H1 (cell line): ENCODE data around the gene LRRTM3. TPM values are rescaled to one million over a fixed set of nuclear protein-coding genes. Genes with fewer than 3 reads are reported as not detected.

Experiments
- CTCF ChIA-PET: fragments of 300-600 bp; sonication (Branson Sonifier 250); formaldehyde crosslinking; loops from one replicate; lab custom pipeline; 2021; ENCODE audit not compliant: partially characterized antibody; lab: Charles Lee
- POLR2A ChIA-PET: fragments of 300-600 bp; sonication (Branson Sonifier 250); formaldehyde crosslinking; loops from one replicate; lab custom pipeline; 2021; ENCODE audit warnings: inconsistent platforms; ENCODE audit not compliant: partially characterized antibody; lab: Charles Lee
- DNase-seq, 2 experiments: peaks; one replicate each; pipeline versions ENCODE4 v3.0.0 to v3.0.0-alpha.2; 2010 to 2022; ENCODE audit warnings: low spot score in 2 of 2, low read depth in 1 of 2, mixed read lengths in 1 of 2
- FAIRE-seq: peaks from 2 replicates; lab custom pipeline; 2011; peaks lifted over from hg19 to GRCh38; lab: Jason Lieb, UNC
- H2AFZ ChIP-seq: 2 replicates; pipeline ENCODE4 v1.8.1; 2012; ENCODE audit warnings: low read length, inconsistent platforms
- H2AK5ac ChIP-seq: 2 replicates; pipeline ENCODE4 v1.6.1; 2013; ENCODE audit warnings: low read depth, low read length
- H2BK120ac ChIP-seq: replicated peaks from 2 replicates; pipeline ENCODE3; 2013; ENCODE audit warnings: low read depth, low read length, inconsistent platforms
- H2BK12ac ChIP-seq: 2 replicates; pipeline ENCODE4 v1.6.1; 2013; ENCODE audit warnings: low read depth, low read length
- H2BK15ac ChIP-seq: 2 replicates; pipeline ENCODE4 v1.6.1; 2013; ENCODE audit warnings: low read length
- H2BK20ac ChIP-seq: 2 replicates; pipeline ENCODE4 v1.6.1; 2013; ENCODE audit warnings: low read length
- H2BK5ac ChIP-seq: 2 replicates; pipeline ENCODE4 v1.6.1; 2013; ENCODE audit warnings: low read depth, low read length
- H3K14ac ChIP-seq: 2 replicates; pipeline ENCODE4 v1.6.1; 2013; ENCODE audit warnings: inconsistent platforms; ENCODE audit not compliant: insufficient read length
- H3K18ac ChIP-seq: 2 replicates; pipeline ENCODE4 v1.6.1; 2013; ENCODE audit warnings: low read length; ENCODE audit errors: extremely low read depth
- H3K23ac ChIP-seq: 2 replicates; pipeline ENCODE4 v1.6.1; 2013; ENCODE audit warnings: inconsistent platforms; ENCODE audit not compliant: insufficient read length
- H3K23me2 ChIP-seq: 2 replicates; pipeline ENCODE4 v1.6.1; 2013; ENCODE audit warnings: low read depth, low read length
- H3K27ac ChIP-seq: 2 replicates; pipeline ENCODE4 v1.6.1; 2011; ENCODE audit warnings: low read depth, low read length, inconsistent platforms
- H3K27me3 ChIP-seq, 4 experiments: replicated peaks in 1 of 4; 1 replicate in 1 of 4; 2 replicates in 3 of 4; pipeline versions ENCODE4 v1.6.1 to v1.8.1; 2011 to 2013; ENCODE audit warnings: low read length in 3 of 4, mild to moderate bottlenecking in 3 of 4, inconsistent platforms in 2 of 4, mixed read lengths in 2 of 4, moderate library complexity in 1 of 4; ENCODE audit not compliant: control insufficient read depth in 3 of 4, insufficient read depth in 3 of 4; ENCODE audit errors: extremely low read depth in 1 of 4
- H3K36me3 ChIP-seq, 4 experiments: 2 replicates each; pipeline versions ENCODE4 v1.6.1 to v1.8.1; 2011 to 2013; ENCODE audit warnings: mild to moderate bottlenecking in 4 of 4, low read length in 3 of 4, moderate library complexity in 2 of 4, control low read depth in 1 of 4, inconsistent platforms in 1 of 4; ENCODE audit not compliant: insufficient read depth in 4 of 4, control insufficient read depth in 2 of 4
- H3K4ac ChIP-seq: replicated peaks from 2 replicates; pipeline ENCODE3; 2013; ENCODE audit warnings: low read length, low read depth, mixed read lengths, inconsistent platforms; ENCODE audit not compliant: insufficient read length
- H3K4me1 ChIP-seq, 4 experiments: replicated peaks in 1 of 4; 1 replicate in 1 of 4; 2 replicates in 3 of 4; pipeline versions ENCODE4 v1.6.1 to v1.8.1; 2011 to 2013; ENCODE audit warnings: low read length in 3 of 4, inconsistent platforms in 2 of 4, mixed read lengths in 1 of 4; ENCODE audit not compliant: insufficient read depth in 4 of 4, control insufficient read depth in 3 of 4
- H3K4me2 ChIP-seq, 2 experiments: 2 replicates each; pipeline versions ENCODE4 v1.6.1 to v1.8.1; 2011 to 2013; ENCODE audit warnings: low read depth in 2 of 2, low read length in 2 of 2, control low read depth in 1 of 2, inconsistent platforms in 1 of 2, mild to moderate bottlenecking in 1 of 2; ENCODE audit not compliant: insufficient read depth in 1 of 2
- H3K4me3 ChIP-seq, 4 experiments: fragments of 200-600, 300-600 bp in 1 of 4; sonication (generic), shearing (Covaris generic), sonication (Bioruptor Twin) in 1 of 4; 2 replicates each; pipeline versions ENCODE4 v1.5.1 to v1.8.1; 2011 to 2016; ENCODE audit warnings: low read length in 4 of 4, low read depth in 3 of 4, control low read depth in 2 of 4, inconsistent platforms in 2 of 4, mild to moderate bottlenecking in 2 of 4, mixed read lengths in 1 of 4, moderate library complexity in 1 of 4; ENCODE audit not compliant: insufficient read depth in 2 of 4; ENCODE audit errors: extremely low read depth in 1 of 4
- H3K56ac ChIP-seq: replicated peaks from 2 replicates; pipeline ENCODE3; 2013; ENCODE audit warnings: low read depth, mild to moderate bottlenecking, mixed read lengths, low read length, inconsistent platforms; ENCODE audit not compliant: insufficient read length
- H3K79me1 ChIP-seq: 2 replicates; pipeline ENCODE4 v1.6.1; 2013; ENCODE audit warnings: low read depth, low read length, control low read depth
- H3K79me2 ChIP-seq, 2 experiments: 2 replicates each; pipeline versions ENCODE4 v1.6.1 to v1.8.1; 2012 to 2013; ENCODE audit warnings: low read length in 2 of 2, mild to moderate bottlenecking in 2 of 2, inconsistent platforms in 1 of 2; ENCODE audit not compliant: insufficient read depth in 2 of 2, control insufficient read depth in 1 of 2
- H3K9ac ChIP-seq, 4 experiments: replicated peaks in 1 of 4; 1 replicate in 1 of 4; 2 replicates in 3 of 4; pipeline versions ENCODE4 v1.6.1 to v1.8.1; 2011 to 2013; ENCODE audit warnings: low read depth in 3 of 4, low read length in 3 of 4, control low read depth in 2 of 4, mild to moderate bottlenecking in 2 of 4, moderate library complexity in 2 of 4, inconsistent platforms in 1 of 4; ENCODE audit errors: extremely low read depth in 1 of 4
- H3K9me3 ChIP-seq, 2 experiments: 2 replicates each; pipeline versions ENCODE4 v1.6.1 to v1.8.1; 2012 to 2013; ENCODE audit warnings: mild to moderate bottlenecking in 2 of 2, moderate library complexity in 2 of 2, control low read depth in 1 of 2, inconsistent platforms in 1 of 2, low read depth in 1 of 2, low read length in 1 of 2, mixed read lengths in 1 of 2; ENCODE audit not compliant: insufficient read depth in 2 of 2
- H4K20me1 ChIP-seq, 2 experiments: replicated peaks in 1 of 2; 2 replicates each; pipeline versions ENCODE3 to v1.8.1; 2011 to 2013; ENCODE audit warnings: inconsistent platforms in 2 of 2, low read length in 2 of 2, mild to moderate bottlenecking in 1 of 2; ENCODE audit not compliant: insufficient read depth in 2 of 2, control insufficient read depth in 1 of 2
- H4K5ac ChIP-seq: 2 replicates; pipeline ENCODE4 v1.6.1; 2013; ENCODE audit warnings: low read length, low read depth, mixed read lengths, inconsistent platforms; ENCODE audit not compliant: insufficient read length
- H4K8ac ChIP-seq: 2 replicates; pipeline ENCODE4 v1.8.0; 2013; ENCODE audit warnings: mild to moderate bottlenecking, moderate library complexity, low read length, inconsistent platforms; ENCODE audit not compliant: insufficient read depth; ENCODE audit errors: extremely low read depth
- H4K91ac ChIP-seq: replicated peaks from 2 replicates; pipeline ENCODE3; 2013; ENCODE audit warnings: low read length, mixed read lengths, inconsistent platforms; ENCODE audit not compliant: insufficient read length
- CREB1 ChIP-seq: IDR thresholded peaks from 2 replicates; pipeline ENCODE4 v1.6.1; 2012; ENCODE audit warnings: inconsistent platforms
- CTCF ChIP-seq, 3 experiments: IDR thresholded peaks; 1 replicate in 2 of 3; 2 replicates in 1 of 3; pipeline versions ENCODE4 v1.5.1 to v1.6.1; 2011; ENCODE audit warnings: low read length in 3 of 3, mild to moderate bottlenecking in 3 of 3, inconsistent platforms in 2 of 3, low read depth in 1 of 3, moderate library complexity in 1 of 3; ENCODE audit not compliant: insufficient read depth in 1 of 3; ENCODE audit errors: control extremely low read depth in 1 of 3
- HDAC2 ChIP-seq, 2 experiments: fragments of 300-600 bp in 1 of 2; sonication (generic) in 1 of 2; IDR thresholded peaks; 2 replicates each; pipeline ENCODE4 v1.6.1; 2011 to 2012; ENCODE audit warnings: low read depth in 2 of 2, low read length in 2 of 2, mild to moderate bottlenecking in 2 of 2, moderate library complexity in 2 of 2, borderline replicate concordance in 1 of 2, inconsistent platforms in 1 of 2
- HDAC6 ChIP-seq: IDR thresholded peaks from one replicate; pipeline ENCODE4 v1.7.1; 2012; ENCODE audit warnings: low read depth, mild to moderate bottlenecking, inconsistent platforms, low read length, moderate library complexity
- SAP30 ChIP-seq: fragments of 300-600 bp; sonication (generic); IDR thresholded peaks from 2 replicates; pipeline ENCODE4 v1.7.1; 2012; ENCODE audit warnings: low read length, moderate library complexity, mild to moderate bottlenecking, inconsistent platforms; ENCODE audit not compliant: insufficient read depth, insufficient replicate concordance
- SIRT6 ChIP-seq: IDR thresholded peaks from one replicate; pipeline ENCODE4 v1.7.1; 2012; ENCODE audit warnings: low read length, inconsistent platforms
- SP1 ChIP-seq: IDR thresholded peaks from 2 replicates; pipeline ENCODE4 v1.6.1; 2011; ENCODE audit warnings: low read depth, low read length
- SP4 ChIP-seq: IDR thresholded peaks from 2 replicates; pipeline ENCODE4 v1.6.1; 2012; ENCODE audit warnings: low read length, inconsistent platforms
- TAF7 ChIP-seq: optimal IDR thresholded peaks from 2 replicates; pipeline ENCODE3; 2011; ENCODE audit warnings: low read depth, mild to moderate bottlenecking, inconsistent platforms, low read length, moderate library complexity, borderline replicate concordance
- TCF12 ChIP-seq: IDR thresholded peaks from 2 replicates; pipeline ENCODE4 v1.6.1; 2011; ENCODE audit warnings: low read depth, mild to moderate bottlenecking, low read length
- WGBS, 2 experiments: shearing (Covaris generic) in 1 of 2; methylation state at CpG; one replicate each; pipeline versions ENCODE4 v1.1.6 to v1.1.7; 2013 to 2015; ENCODE audit warnings: low lambda C conversion rate in 2 of 2, mixed read lengths in 2 of 2, inconsistent platforms in 1 of 2, low coverage in 1 of 2, missing lambda C conversion rate in 1 of 2; ENCODE audit not compliant: insufficient replicate concordance in 2 of 2, insufficient coverage in 1 of 2, insufficient read length in 1 of 2; ENCODE audit errors: extremely low coverage in 1 of 2, missing lambda C conversion rate in 1 of 2; 5-methylcytosine and 5-hydroxymethylcytosine counted together
- polyA plus RNA-seq, 7 experiments: library from polyadenylated mRNA; depleted of rRNA in 3 of 7; stranded (reverse) in 5 of 7; unstranded in 2 of 7; fragments of >200 nt in 5 of 7; fragments of 200-250 nt in 2 of 7; gene quantifications; 1 replicate in 5 of 7; 2 replicates in 1 of 7; 4 replicates in 1 of 7; pipeline versions ENCODE4 v1.2.1 to v1.2.3, GENCODE V29; 2011 to 2013; ENCODE audit warnings: missing spikeins in 2 of 7, mixed read lengths in 2 of 7
- total RNA-seq: library from RNA; stranded (reverse); fragmentation: NEBNext Ultra II Directional; extraction: Animal tissue kit (Norgen Biotek cat#: 25700); gene quantifications from 2 replicates; pipeline ENCODE4 v1.2.1, GENCODE V29; 2021
- TF ChIP-seq, protein P1 (sequence below): IDR thresholded peaks from 2 replicates; pipeline ENCODE4 v1.6.1; 2012; ENCODE audit warnings: inconsistent platforms

LRRTM3 gene
- total and polyA plus RNA-seq, 2 of the 8 experiments (the other 6 are each of a cell fraction or from before 2014, with no cell fraction given) = 0.33 to 0.48 TPM

DNA sequence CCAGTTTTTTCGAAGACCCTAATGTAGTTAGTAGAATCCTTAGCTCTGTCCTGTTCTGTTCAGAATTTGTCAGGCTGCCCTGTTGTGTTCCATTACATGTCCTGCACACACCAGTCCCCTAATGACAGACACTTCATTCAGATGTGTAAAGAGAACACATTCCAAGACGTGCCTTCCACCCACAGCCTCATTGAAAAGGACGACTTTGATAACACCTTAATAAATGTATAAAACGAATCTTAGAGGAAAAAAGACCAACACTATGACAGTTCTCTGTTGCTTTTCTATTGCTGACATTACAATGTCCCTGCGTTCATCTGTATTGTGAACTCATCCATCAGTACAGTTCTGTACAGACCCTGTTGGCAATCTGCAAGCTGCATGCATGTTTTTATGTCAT, 3.5 kb downstream of the LRRTM3 start:
- peaks cover 3% of the 10 kb centered on the region; the same call in 1 of the 2 replicates for H3K23me2 ChIP-seq
- ChIA-PET POLR2A (no interaction called here), CTCF (interaction anchor here (1.0 to 5.6 kb wide), 6 partner anchors 13 to 1349 kb away, joined by 3 to 33 read pairs (median 4); no protein-coding TSS in a partner anchor)
- no peak overlapping the region for H2BK5ac ChIP-seq
- H2BK20ac ChIP-seq = no peak overlapping the region; the same call in 1 of the 2 replicates
- H3K4me1 ChIP-seq = peaks cover 2 to 16% (median 12%) of the 10 kb centered on the region in 4 experiments
- H2BK12ac ChIP-seq = 0 out of 2 replicates have a peak overlapping the region, but pooled peaks have one; percentile 46
- H3K79me2 ChIP-seq = no peaks in the 10 kb centered on the region
- no peaks in the 10 kb centered on the region for H3K36me3 ChIP-seq
- H3K9ac ChIP-seq = no peak overlapping the region
- H4K91ac ChIP-seq = no peak overlapping the region
- no peak overlapping the region for H3K27ac ChIP-seq
- no peak overlapping the region for H3K56ac ChIP-seq
- 77% methylated on average over 5 of the region's 5 CpGs; no CpG with 5 or more reads in 1 of the 2 experiments for WGBS, 2 experiments
- H3K79me1 ChIP-seq = no peaks in the 10 kb centered on the region
- no peak overlapping the region for H2AK5ac ChIP-seq
- FAIRE-seq = no peak
- no peak overlapping the region for H3K23ac ChIP-seq
- H3K18ac ChIP-seq = no peak overlapping the region
- no peak overlapping the region for H2BK120ac ChIP-seq
- no peaks in the 10 kb centered on the region for H4K20me1 ChIP-seq
- H3K4me3 ChIP-seq = no peak overlapping the region
- H3K9me3 ChIP-seq = no peaks in the 10 kb centered on the region
- no peak overlapping the region for H4K5ac ChIP-seq
- peaks cover 0 to 21% (median 18%) of the 10 kb centered on the region in 4 experiments; a peak in 6 of 7 replicates for H3K27me3 ChIP-seq
- no peak overlapping the region for H3K4ac ChIP-seq
- no peak overlapping the region for H3K14ac ChIP-seq
- H2AFZ ChIP-seq = no peak overlapping the region
- H2BK15ac ChIP-seq = no peak overlapping the region
- DNase-seq = no peak
- H3K4me2 ChIP-seq = peak overlapping the region in 1 of 2 experiments; percentile 97; a peak in 1 of 4 replicates
- no peak overlapping the region for H4K8ac ChIP-seq
- no peak for TF ChIP-seq SIRT6
- TF ChIP-seq SP1 = no peak
- TF ChIP-seq, protein P1, sequence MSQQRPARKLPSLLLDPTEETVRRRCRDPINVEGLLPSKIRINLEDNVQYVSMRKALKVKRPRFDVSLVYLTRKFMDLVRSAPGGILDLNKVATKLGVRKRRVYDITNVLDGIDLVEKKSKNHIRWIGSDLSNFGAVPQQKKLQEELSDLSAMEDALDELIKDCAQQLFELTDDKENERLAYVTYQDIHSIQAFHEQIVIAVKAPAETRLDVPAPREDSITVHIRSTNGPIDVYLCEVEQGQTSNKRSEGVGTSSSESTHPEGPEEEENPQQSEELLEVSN = no peak
- TF ChIP-seq CTCF (IDR thresholded peaks at IDR 0.05; ENCODE audit: control extremely low read depth in 1 of 3, insufficient read depth in 1 of 3, low read depth in 1 of 3, low read length in 3 of 3) = no peak
- TF ChIP-seq TAF7 = no peak
- TF ChIP-seq CREB1 = no peak
- TF ChIP-seq TCF12 = no peak
- no peak for TF ChIP-seq HDAC6
- TF ChIP-seq HDAC2 (IDR thresholded peaks at IDR 0.05; ENCODE audit: borderline replicate concordance in 1 of 2, low read depth in 2 of 2, low read length in 2 of 2) = no peak
- TF ChIP-seq SP4 = no peak
- TF ChIP-seq SAP30 = no peak
